H1 (cell line): ENCODE results near the gene ADRA2B. TPM values are rescaled to one million over a fixed set of nuclear protein-coding genes. Genes with fewer than 3 reads are reported as not detected.

ENCODE experiments used
- SIN3A ChIP-seq, 2 experiments: IDR thresholded peaks in 1 of 2; conservative IDR thresholded peaks in 1 of 2; 2 replicates each; pipeline ENCODE4 v1.6.1; 2011 to 2012; ENCODE audit warnings: low read length in 2 of 2, improper control_type of control experiment in 1 of 2, low read depth in 1 of 2, mild to moderate bottlenecking in 1 of 2
- TEAD4 ChIP-seq: IDR thresholded peaks from 2 replicates; pipeline ENCODE4 v1.6.1; 2012; ENCODE audit warnings: low read depth, low read length, inconsistent platforms, mixed read lengths
- polyA plus RNA-seq, 7 experiments: library from polyadenylated mRNA; depleted of rRNA in 3 of 7; stranded (reverse) in 5 of 7; unstranded in 2 of 7; fragments of >200 nt in 5 of 7; fragments of 200-250 nt in 2 of 7; gene quantifications; 1 replicate in 5 of 7; 2 replicates in 1 of 7; 4 replicates in 1 of 7; pipeline versions ENCODE4 v1.2.1 to v1.2.3, GENCODE V29; 2011 to 2013; ENCODE audit warnings: missing spikeins in 2 of 7, mixed read lengths in 2 of 7
- total RNA-seq: library from RNA; stranded (reverse); fragmentation: NEBNext Ultra II Directional; extraction: Animal tissue kit (Norgen Biotek cat#: 25700); gene quantifications from 2 replicates; pipeline ENCODE4 v1.2.1, GENCODE V29; 2021

ADRA2B gene
- total and polyA plus RNA-seq, 2 of the 8 experiments (the other 6 are each of a cell fraction or from before 2014, with no cell fraction given), result 5.8 to 6.5 TPM

GRCh38 chr2:96111257-96111640, 5.1 kb downstream of the ADRA2B start (continued):
- TF ChIP-seq SIN3A (conservative IDR thresholded peaks at IDR 0.05 in 1 of 2, IDR thresholded peaks at IDR 0.05 in 1 of 2; ENCODE audit: low read depth in 1 of 2, low read length in 2 of 2) (no peak), TEAD4 (no peak)
